ENCODE results near the gene AK1. TPM values are rescaled to one million over a fixed set of nuclear protein-coding genes. Genes with fewer than 3 reads are reported as not detected.

The AK1 gene
- total and polyA plus RNA-seq, 2 of the 13 experiments (the other 11 are each of a cell fraction or from before 2014, with no cell fraction given) = 19.1 to 32.8 TPM

DNA sequence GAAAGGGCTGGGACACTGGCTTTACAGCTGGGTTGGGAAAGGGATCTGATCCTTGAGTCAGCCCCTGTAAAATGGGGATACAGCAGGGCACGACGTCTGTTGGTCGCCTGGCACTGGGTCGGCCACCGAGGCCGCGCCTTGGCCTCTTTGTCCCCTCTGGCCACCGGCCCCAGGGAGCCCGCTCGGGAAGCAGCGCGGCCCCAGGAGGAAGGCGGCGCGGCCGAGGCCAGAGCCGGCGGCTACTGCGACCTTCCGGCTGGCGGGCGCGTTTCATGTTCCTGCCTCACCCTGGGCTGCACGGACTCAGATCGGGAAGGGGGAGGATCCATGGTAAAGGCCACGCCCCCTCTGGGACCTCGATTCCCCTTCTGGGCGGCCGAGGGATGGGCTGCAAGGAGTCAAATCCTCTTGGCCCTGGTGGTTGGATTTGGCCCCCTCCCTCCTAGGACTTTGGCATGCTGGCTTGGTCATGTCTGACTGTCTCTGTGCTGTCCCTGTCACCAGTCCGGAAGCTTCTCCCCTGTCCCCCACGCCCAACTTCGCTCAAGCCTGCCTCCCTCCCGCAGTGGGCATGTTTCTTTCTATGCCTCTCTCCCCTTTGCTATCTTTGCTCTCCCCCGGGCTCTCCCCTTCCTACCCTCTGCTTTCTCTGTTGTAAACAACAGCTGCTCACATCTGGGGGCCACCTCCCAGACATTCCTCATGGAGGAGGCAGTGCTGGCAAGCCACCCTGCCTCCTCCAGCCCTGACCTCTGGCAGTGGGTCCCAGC, 49.0 kb downstream of the AK1 start (continued):
- TF ChIP-seq, protein P1, sequence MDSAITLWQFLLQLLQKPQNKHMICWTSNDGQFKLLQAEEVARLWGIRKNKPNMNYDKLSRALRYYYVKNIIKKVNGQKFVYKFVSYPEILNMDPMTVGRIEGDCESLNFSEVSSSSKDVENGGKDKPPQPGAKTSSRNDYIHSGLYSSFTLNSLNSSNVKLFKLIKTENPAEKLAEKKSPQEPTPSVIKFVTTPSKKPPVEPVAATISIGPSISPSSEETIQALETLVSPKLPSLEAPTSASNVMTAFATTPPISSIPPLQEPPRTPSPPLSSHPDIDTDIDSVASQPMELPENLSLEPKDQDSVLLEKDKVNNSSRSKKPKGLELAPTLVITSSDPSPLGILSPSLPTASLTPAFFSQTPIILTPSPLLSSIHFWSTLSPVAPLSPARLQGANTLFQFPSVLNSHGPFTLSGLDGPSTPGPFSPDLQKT (CRISPR knock-in tag; IDR thresholded peaks at IDR 0.05; ENCODE audit: borderline replicate concordance) = no peak
- TF ChIP-seq ZKSCAN1 (IDR thresholded peaks at IDR 0.05; ENCODE audit: low read length) = no peak
- no peak for TF ChIP-seq SATB2 (CRISPR knock-in tag; IDR thresholded peaks at IDR 0.05)
- TF ChIP-seq SP2 (CRISPR knock-in tag; IDR thresholded peaks at IDR 0.05) = no peak
- TF ChIP-seq BCL6 (CRISPR knock-in tag; IDR thresholded peaks at IDR 0.05) = peak; percentile 19
- TF ChIP-seq ZNF772 (CRISPR knock-in tag; IDR thresholded peaks at IDR 0.05) = no peak
- no peak for TF ChIP-seq FOXJ3 (CRISPR knock-in tag; IDR thresholded peaks at IDR 0.05; ENCODE audit: borderline replicate concordance)
- TF ChIP-seq SMARCE1 (IDR thresholded peaks at IDR 0.05; ENCODE audit: borderline replicate concordance) = no peak
- TF ChIP-seq, protein P2, sequence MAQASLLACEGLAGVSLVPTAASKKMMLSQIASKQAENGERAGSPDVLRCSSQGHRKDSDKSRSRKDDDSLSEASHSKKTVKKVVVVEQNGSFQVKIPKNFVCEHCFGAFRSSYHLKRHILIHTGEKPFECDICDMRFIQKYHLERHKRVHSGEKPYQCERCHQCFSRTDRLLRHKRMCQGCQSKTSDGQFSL (CRISPR knock-in tag; IDR thresholded peaks at IDR 0.05) = no peak
- peak; percentile 48 for TF ChIP-seq ELF3 (CRISPR knock-in tag; IDR thresholded peaks at IDR 0.05)
- TF ChIP-seq ZNF121 (CRISPR knock-in tag; IDR thresholded peaks at IDR 0.05) = no peak
- no peak for TF ChIP-seq CENPT (CRISPR knock-in tag; IDR thresholded peaks at IDR 0.05; ENCODE audit: low read depth)
- no peak for TF ChIP-seq ZSCAN25 (CRISPR knock-in tag; IDR thresholded peaks at IDR 0.05)
- no peak for TF ChIP-seq DR1 (CRISPR knock-in tag; IDR thresholded peaks at IDR 0.05)
- TF ChIP-seq ZBTB7B (CRISPR knock-in tag; IDR thresholded peaks at IDR 0.05) = peak; percentile 66; the same call in 1 of the 2 replicates
- TF ChIP-seq, protein P3, sequence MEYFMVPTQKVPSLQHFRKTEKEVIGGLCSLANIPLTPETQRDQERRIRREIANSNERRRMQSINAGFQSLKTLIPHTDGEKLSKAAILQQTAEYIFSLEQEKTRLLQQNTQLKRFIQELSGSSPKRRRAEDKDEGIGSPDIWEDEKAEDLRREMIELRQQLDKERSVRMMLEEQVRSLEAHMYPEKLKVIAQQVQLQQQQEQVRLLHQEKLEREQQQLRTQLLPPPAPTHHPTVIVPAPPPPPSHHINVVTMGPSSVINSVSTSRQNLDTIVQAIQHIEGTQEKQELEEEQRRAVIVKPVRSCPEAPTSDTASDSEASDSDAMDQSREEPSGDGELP (IDR thresholded peaks at IDR 0.05; ENCODE audit: borderline replicate concordance, low read depth) = peak; percentile 38; the same call in 1 of the 2 replicates
- no peak for TF ChIP-seq HNRNPH1 (optimal IDR thresholded peaks at IDR 0.05; ENCODE audit: low read depth, low read length)
- TF ChIP-seq MTF2 (CRISPR knock-in tag; IDR thresholded peaks at IDR 0.05; ENCODE audit: borderline replicate concordance) = no peak
- peak; percentile 79; the same call in 1 of the 2 replicates for TF ChIP-seq ZNF724P (CRISPR knock-in tag; IDR thresholded peaks at IDR 0.05; ENCODE audit: borderline replicate concordance)
- TF ChIP-seq, protein P4, sequence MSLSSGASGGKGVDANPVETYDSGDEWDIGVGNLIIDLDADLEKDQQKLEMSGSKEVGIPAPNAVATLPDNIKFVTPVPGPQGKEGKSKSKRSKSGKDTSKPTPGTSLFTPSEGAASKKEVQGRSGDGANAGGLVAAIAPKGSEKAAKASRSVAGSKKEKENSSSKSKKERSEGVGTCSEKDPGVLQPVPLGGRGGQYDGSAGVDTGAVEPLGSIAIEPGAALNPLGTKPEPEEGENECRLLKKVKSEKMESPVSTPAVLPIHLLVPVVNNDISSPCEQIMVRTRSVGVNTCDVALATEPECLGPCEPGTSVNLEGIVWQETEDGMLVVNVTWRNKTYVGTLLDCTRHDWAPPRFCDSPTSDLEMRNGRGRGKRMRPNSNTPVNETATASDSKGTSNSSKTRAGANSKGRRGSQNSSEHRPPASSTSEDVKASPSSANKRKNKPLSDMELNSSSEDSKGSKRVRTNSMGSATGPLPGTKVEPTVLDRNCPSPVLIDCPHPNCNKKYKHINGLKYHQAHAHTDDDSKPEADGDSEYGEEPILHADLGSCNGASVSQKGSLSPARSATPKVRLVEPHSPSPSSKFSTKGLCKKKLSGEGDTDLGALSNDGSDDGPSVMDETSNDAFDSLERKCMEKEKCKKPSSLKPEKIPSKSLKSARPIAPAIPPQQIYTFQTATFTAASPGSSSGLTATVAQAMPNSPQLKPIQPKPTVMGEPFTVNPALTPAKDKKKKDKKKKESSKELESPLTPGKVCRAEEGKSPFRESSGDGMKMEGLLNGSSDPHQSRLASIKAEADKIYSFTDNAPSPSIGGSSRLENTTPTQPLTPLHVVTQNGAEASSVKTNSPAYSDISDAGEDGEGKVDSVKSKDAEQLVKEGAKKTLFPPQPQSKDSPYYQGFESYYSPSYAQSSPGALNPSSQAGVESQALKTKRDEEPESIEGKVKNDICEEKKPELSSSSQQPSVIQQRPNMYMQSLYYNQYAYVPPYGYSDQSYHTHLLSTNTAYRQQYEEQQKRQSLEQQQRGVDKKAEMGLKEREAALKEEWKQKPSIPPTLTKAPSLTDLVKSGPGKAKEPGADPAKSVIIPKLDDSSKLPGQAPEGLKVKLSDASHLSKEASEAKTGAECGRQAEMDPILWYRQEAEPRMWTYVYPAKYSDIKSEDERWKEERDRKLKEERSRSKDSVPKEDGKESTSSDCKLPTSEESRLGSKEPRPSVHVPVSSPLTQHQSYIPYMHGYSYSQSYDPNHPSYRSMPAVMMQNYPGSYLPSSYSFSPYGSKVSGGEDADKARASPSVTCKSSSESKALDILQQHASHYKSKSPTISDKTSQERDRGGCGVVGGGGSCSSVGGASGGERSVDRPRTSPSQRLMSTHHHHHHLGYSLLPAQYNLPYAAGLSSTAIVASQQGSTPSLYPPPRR (CRISPR knock-in tag; IDR thresholded peaks at IDR 0.05; ENCODE audit: borderline replicate concordance) = 0 out of 2 replicates have a peak, but pooled peaks have one; percentile 52

Measured in HepG2 (cell line).